Tibial artery (tissue), 4 donors: ENCODE measurements around the gene KIDINS220.

Source experiments
- DNase-seq, 2 donors: peaks; one replicate each; pipeline ENCODE4 v3.0.0-alpha.2; 2019
- H3K27ac ChIP-seq, 2 donors: fragments of 200-600 bp; sonication (generic) in 1 of 2; 1 replicate in 1 of 2; 2 replicates in 1 of 2; pipeline ENCODE4 v1.5.1; 2018 to 2019; ENCODE audit warnings: mild to moderate bottlenecking in 1 of 2
- H3K27me3 ChIP-seq, 2 donors: fragments of 200-600 bp; sonication (generic) in 1 of 2; one replicate each; pipeline versions ENCODE4 v1.5.1 to v1.6.0; 2016 to 2019
- H3K36me3 ChIP-seq, 3 donors: fragments of 200-600 bp; sonication (generic) in 2 of 3; one replicate each; pipeline ENCODE4 v1.5.1; 2016 to 2019; ENCODE audit warnings: mild to moderate bottlenecking in 2 of 3
- H3K4me1 ChIP-seq, 4 donors: fragments of 200-600 bp; sonication (generic) in 2 of 4; 1 replicate in 3 of 4; 2 replicates in 1 of 4; pipeline ENCODE4 v1.5.1; 2016 to 2019
- H3K4me3 ChIP-seq, 2 donors: fragments of 200-600 bp; sonication (generic) in 1 of 2; 1 replicate in 1 of 2; 2 replicates in 1 of 2; pipeline ENCODE4 v1.5.1; 2018 to 2019; ENCODE audit warnings: mild to moderate bottlenecking in 2 of 2
- H3K9me3 ChIP-seq, 3 donors: fragments of 200-600 bp; sonication (generic) in 1 of 3; one replicate each; pipeline ENCODE4 v1.5.1; 2016 to 2019
- intact Hi-C: fragments of 100-400 bp; cut with DNase I; formaldehyde crosslinking; loops from one replicate; pipeline ENCODE4 v1.15.0; 2023; ENCODE audit warnings: low total_unique reads
- TF ChIP-seq, protein P1 (sequence below), 2 experiments: fragments of 200-600 bp in 1 of 2; fragments of 450-650 bp in 1 of 2; IDR thresholded peaks; one replicate each; pipeline ENCODE4 v1.5.1; 2017 to 2019; ENCODE audit warnings: antibody characterized with exemption in 2 of 2, mild to moderate bottlenecking in 1 of 2, moderate library complexity in 1 of 2

The KIDINS220 gene

DNA sequence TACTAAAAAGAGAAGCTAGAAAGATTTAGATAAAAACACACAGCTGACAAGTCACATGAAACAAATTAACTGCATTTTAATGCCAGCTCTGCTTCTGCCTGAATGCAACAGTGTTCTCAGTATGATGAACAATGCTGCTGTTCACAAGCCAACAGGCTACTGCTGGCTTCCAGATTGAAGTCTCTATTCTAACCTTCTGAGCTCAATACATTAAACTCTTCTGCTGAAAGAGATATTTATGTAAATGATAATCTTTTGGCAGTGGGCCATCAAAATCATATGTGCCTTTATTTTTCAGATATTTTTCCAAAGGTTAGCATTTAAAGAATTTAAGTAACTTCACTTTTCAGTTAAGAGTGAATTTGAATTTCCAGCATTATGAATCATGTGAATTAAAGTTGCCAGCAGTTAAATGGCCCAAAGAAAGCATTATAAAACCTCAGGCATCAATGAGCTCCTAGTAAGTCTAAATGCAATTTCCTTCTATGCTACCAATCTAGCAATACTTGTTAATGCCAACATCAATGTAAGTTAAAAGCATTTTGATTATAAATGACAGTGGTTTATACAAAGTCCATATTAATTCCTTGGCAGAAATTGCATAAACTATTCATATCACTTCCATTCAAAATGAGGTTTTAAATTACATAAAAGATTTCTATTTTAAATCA lies 83.2 kb downstream of the KIDINS220 start:
- H3K36me3 ChIP-seq: peaks cover 22 to 35% (median 29%) of the 10 kb centered on the region in 3 donors
- intact Hi-C loops: no loop called here

DNA sequence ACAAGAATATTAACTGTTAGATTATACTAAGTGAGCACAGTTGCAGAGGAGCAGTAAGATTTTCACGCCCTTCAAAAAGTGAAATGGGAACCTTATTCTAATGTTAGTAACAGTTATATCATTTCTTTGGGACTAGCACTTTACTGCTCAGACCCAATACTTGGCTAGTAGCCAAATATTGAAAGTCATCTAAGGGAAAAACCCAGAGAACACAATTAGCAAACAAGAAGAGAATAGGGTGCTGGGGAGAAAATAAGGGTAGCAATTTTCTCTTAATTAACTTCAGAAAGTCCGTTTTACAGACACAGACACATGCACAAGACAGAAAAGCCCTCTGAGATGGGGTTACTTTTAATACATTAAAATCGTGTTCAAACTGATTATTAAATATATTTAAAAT lies 83.8 kb downstream of the KIDINS220 start:
- no peak overlapping the region for H3K27ac ChIP-seq
- DNase-seq: no peak

More for the DNA sequence above, 83.2 kb downstream of the KIDINS220 start:
- H3K4me1 ChIP-seq: peaks cover 0 to 12% (median 0%) of the 10 kb centered on the region in 4 donors
- no peak overlapping the region for H3K4me3 ChIP-seq
- H3K9me3 ChIP-seq: peaks cover 0 to 8% (median 6%) of the 10 kb centered on the region in 3 donors
- H3K27ac ChIP-seq: no peak overlapping the region
- H3K27me3 ChIP-seq: no peaks in the 10 kb centered on the region
- no peak for DNase-seq
- TF ChIP-seq, protein P1, sequence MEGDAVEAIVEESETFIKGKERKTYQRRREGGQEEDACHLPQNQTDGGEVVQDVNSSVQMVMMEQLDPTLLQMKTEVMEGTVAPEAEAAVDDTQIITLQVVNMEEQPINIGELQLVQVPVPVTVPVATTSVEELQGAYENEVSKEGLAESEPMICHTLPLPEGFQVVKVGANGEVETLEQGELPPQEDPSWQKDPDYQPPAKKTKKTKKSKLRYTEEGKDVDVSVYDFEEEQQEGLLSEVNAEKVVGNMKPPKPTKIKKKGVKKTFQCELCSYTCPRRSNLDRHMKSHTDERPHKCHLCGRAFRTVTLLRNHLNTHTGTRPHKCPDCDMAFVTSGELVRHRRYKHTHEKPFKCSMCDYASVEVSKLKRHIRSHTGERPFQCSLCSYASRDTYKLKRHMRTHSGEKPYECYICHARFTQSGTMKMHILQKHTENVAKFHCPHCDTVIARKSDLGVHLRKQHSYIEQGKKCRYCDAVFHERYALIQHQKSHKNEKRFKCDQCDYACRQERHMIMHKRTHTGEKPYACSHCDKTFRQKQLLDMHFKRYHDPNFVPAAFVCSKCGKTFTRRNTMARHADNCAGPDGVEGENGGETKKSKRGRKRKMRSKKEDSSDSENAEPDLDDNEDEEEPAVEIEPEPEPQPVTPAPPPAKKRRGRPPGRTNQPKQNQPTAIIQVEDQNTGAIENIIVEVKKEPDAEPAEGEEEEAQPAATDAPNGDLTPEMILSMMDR (IDR thresholded peaks at IDR 0.05): no peak

DNA sequence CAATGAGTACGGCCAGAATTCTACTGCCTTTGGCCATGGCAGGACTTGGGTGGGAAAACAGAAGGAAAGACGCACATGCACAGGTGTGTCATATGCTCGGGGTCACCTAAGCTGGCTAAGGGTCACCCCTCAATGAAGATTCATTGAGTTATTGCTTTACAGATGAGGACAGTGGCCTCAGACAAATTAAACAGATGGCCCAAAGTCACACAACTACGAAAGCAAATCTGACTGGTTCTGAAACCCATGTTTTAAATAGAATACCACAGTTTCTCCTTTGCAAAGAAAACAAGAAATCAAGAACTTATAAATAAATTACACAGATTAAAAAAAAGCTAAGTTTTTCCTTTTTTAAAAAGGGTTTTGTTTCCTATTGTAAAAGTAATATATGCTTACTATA lies 85.0 kb downstream of the KIDINS220 start:
- intact Hi-C loops: no loop called here
- peaks cover 0 to 12% (median 0%) of the 10 kb centered on the region in 4 donors for H3K4me1 ChIP-seq
- H3K27me3 ChIP-seq: no peaks in the 10 kb centered on the region
- DNase-seq: no peak
- peaks cover 20 to 37% (median 29%) of the 10 kb centered on the region in 3 donors for H3K36me3 ChIP-seq
- H3K27ac ChIP-seq: no peak overlapping the region
- TF ChIP-seq, protein P1 (IDR thresholded peaks at IDR 0.05): no peak
- H3K4me3 ChIP-seq: no peak overlapping the region
- H3K9me3 ChIP-seq: peaks cover 0 to 8% (median 6%) of the 10 kb centered on the region in 3 donors

More for the DNA sequence above, 83.8 kb downstream of the KIDINS220 start:
- peaks cover 25 to 34% (median 27%) of the 10 kb centered on the region in 3 donors for H3K36me3 ChIP-seq
- TF ChIP-seq, protein P1 (IDR thresholded peaks at IDR 0.05): no peak
- H3K4me1 ChIP-seq: peaks cover 0 to 12% (median 0%) of the 10 kb centered on the region in 4 donors
- intact Hi-C loops: no loop called here
- peaks cover 0 to 8% (median 6%) of the 10 kb centered on the region in 3 donors for H3K9me3 ChIP-seq
- no peaks in the 10 kb centered on the region for H3K27me3 ChIP-seq
- H3K4me3 ChIP-seq: no peak overlapping the region

DNA sequence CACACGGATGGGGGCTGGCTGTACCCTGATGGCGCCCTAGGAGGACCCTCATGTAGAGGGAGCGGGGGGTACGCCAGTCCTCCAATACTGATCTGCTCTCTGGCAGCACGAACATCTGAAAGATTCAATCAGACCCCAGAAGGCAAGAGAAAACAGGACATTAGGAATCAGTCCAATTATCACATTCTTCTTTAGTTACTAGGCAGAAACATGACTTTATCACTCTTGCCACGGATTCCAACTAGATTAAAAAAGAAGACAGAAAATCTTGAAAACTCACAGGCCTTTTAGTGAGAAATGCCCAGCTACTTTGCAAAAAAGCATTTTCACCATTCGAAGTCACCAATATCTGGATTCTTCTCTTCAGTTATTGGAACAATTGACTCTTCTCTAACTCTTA lies 87.2 kb downstream of the KIDINS220 start:
- no peaks in the 10 kb centered on the region for H3K27me3 ChIP-seq
- TF ChIP-seq, protein P1 (IDR thresholded peaks at IDR 0.05): no peak
- peaks cover 15 to 37% (median 23%) of the 10 kb centered on the region in 3 donors for H3K36me3 ChIP-seq
- no peak overlapping the region for H3K4me3 ChIP-seq
- intact Hi-C loops: no loop called here
- DNase-seq: no peak
- H3K27ac ChIP-seq: no peak overlapping the region
- H3K9me3 ChIP-seq: no peaks in the 10 kb centered on the region
- H3K4me1 ChIP-seq: peaks cover 0 to 12% (median 0%) of the 10 kb centered on the region in 4 donors

DNA sequence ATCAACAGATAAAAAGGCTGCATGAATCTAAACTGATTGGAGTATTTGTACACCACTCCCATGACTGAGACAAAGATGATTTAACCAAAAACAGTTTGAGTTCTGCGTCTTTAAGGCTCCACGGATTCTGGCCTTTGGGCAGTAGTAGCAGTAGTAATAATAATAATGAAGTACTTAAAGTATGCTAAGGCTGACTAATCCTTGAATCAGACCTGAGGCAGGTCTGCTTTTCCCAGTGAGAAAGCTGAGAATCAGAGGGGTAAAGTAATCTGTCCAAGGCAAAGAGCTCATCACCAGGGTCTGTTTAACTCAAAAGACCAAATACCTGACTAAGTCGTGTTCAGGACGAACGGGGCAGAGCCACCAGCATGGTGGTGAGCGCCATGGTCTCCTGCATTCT lies 94.2 kb downstream of the KIDINS220 start:
- TF ChIP-seq, protein P1 (IDR thresholded peaks at IDR 0.05): no peak
- intact Hi-C loops: no loop called here
- Histone ChIP-seq H3K4me3 (no peak overlapping the region), H3K27ac (no peak overlapping the region), H3K9me3 (no peaks in the 10 kb centered on the region), H3K4me1 (no peaks in the 10 kb centered on the region), H3K36me3 (peaks cover 15 to 39% (median 34%) of the 10 kb centered on the region in 3 donors), H3K27me3 (no peaks in the 10 kb centered on the region)
- no peak for DNase-seq
